Smooth muscle cell (in vitro differentiated cells): ENCODE data around the gene MALAT1. TPM values are rescaled to one million over a fixed set of nuclear protein-coding genes. Genes with fewer than 3 reads are reported as not detected.
"Not testable (repeated sequence)": the region's sequence is repeated elsewhere in the genome, so short reads cannot be mapped to it uniquely, and the experiment has no call there.

ENCODE experiments used
- DNase-seq: peaks from one replicate; lab custom pipeline; 2025; ENCODE audit not compliant: unreplicated experiment; lab: John Stamatoyannopoulos, UW
- H2AFZ ChIP-seq: fragments of 200-600 bp; sonication (generic); 2 replicates; pipeline ENCODE4 v1.6.0; 2016; ENCODE audit warnings: antibody characterized with exemption, low read depth, mild to moderate bottlenecking
- H3F3A ChIP-seq: fragments of 200-600 bp; sonication (generic); 2 replicates; pipeline ENCODE4 v1.6.0; 2017; ENCODE audit warnings: antibody characterized with exemption, low read depth
- H3K27ac ChIP-seq: fragments of 200-600 bp; sonication (generic); 2 replicates; pipeline ENCODE4 v1.5.1; 2016; ENCODE audit warnings: low read depth, mild to moderate bottlenecking
- H3K27me3 ChIP-seq: fragments of 200-600 bp; sonication (generic); 2 replicates; pipeline ENCODE4 v1.6.1; 2016; ENCODE audit warnings: low read depth, mild to moderate bottlenecking
- H3K36me3 ChIP-seq: fragments of 200-600 bp; sonication (generic); 2 replicates; pipeline ENCODE4 v1.5.1; 2016; ENCODE audit warnings: low read depth
- H3K4me1 ChIP-seq: fragments of 200-600 bp; sonication (generic); 2 replicates; pipeline ENCODE4 v1.5.1; 2016; ENCODE audit warnings: low read depth
- H3K4me2 ChIP-seq: fragments of 200-600 bp; sonication (generic); 2 replicates; pipeline ENCODE4 v1.6.0; 2016; ENCODE audit warnings: mild to moderate bottlenecking
- H3K4me3 ChIP-seq: fragments of 200-600 bp; sonication (generic); 2 replicates; pipeline ENCODE4 v1.5.1; 2016; ENCODE audit warnings: mild to moderate bottlenecking
- H3K79me2 ChIP-seq: fragments of 200-600 bp; sonication (generic); 2 replicates; pipeline ENCODE4 v1.6.0; 2016; ENCODE audit warnings: low read depth, mild to moderate bottlenecking
- H3K9ac ChIP-seq: fragments of 200-600 bp; sonication (generic); 2 replicates; pipeline ENCODE4 v1.6.0; 2016; ENCODE audit warnings: low read depth
- H3K9me3 ChIP-seq: fragments of 200-600 bp; sonication (generic); replicated peaks from 2 replicates; pipeline ENCODE4 v1.5.1; 2016; ENCODE audit warnings: low read depth
- H4K20me1 ChIP-seq: fragments of 200-600 bp; sonication (generic); 2 replicates; pipeline ENCODE4 v1.6.0; 2016; ENCODE audit warnings: low read depth
- CTCF ChIP-seq: fragments of 200-600 bp; sonication (generic); IDR thresholded peaks from 2 replicates; pipeline ENCODE4 v1.5.1; 2017; ENCODE audit warnings: borderline replicate concordance, mild to moderate bottlenecking, antibody characterized with exemption; ENCODE audit not compliant: insufficient read depth, poor library complexity, severe bottlenecking
- WGBS: methylation state at CpG from one replicate; pipeline ENCODE4 v1.1.7; 2016; ENCODE audit warnings: low lambda C conversion rate; 5-methylcytosine and 5-hydroxymethylcytosine counted together
- polyA plus RNA-seq: library from polyadenylated mRNA; unstranded; fragments of >200 nt; fragmentation: Nextera tagmentation; extraction: Ambion mirVana; gene quantifications from 2 replicates; pipeline ENCODE4 v1.2.1, GENCODE V29; 2016
- total RNA-seq: library from RNA; depleted of rRNA; stranded (reverse); fragments of >200 nt; gene quantifications from 2 replicates; pipeline ENCODE4 v1.2.3, GENCODE V29; 2014

The MALAT1 gene
- total and polyA plus RNA-seq, 2 experiments from 2014 or later, result 6,158 to 7,386 TPM

GRCh38 chr11:65505466-65506289 lies 6.8 kb downstream of the MALAT1 start:
- Histone ChIP-seq H3K27ac (peak overlapping the region; percentile 97), H3K36me3 (peaks cover 44% of the 10 kb centered on the region), H3K27me3 (no peaks in the 10 kb centered on the region), H3K4me3 (peak overlapping the region; percentile 80), H3K4me2 (peak overlapping the region; percentile 94), H3K9me3 (no peaks in the 10 kb centered on the region), H2AFZ (no peak overlapping the region), H3K9ac (peak overlapping the region; percentile 100), H3F3A (peaks cover 71% of the 10 kb centered on the region), H3K79me2 (peaks cover 58% of the 10 kb centered on the region), H3K4me1 (peaks cover 3% of the 10 kb centered on the region), H4K20me1 (peaks cover 72% of the 10 kb centered on the region)
- DNase-seq, result no peak
- WGBS, result 47% methylated on average over 12 of the region's 12 CpGs
- TF ChIP-seq CTCF, result no peak

- H4K20me1 ChIP-seq, result peaks cover 66% of the 10 kb centered on the region
- DNase-seq, result no peak
- peaks cover 64% of the 10 kb centered on the region for H3F3A ChIP-seq
- no peak overlapping the region for H2AFZ ChIP-seq
- H3K4me1 ChIP-seq, result peaks cover 3% of the 10 kb centered on the region
- TF ChIP-seq CTCF, result no peak
- H3K27me3 ChIP-seq, result no peaks in the 10 kb centered on the region
- H3K9ac ChIP-seq, result peak overlapping the region; percentile 100
- H3K9me3 ChIP-seq, result no peaks in the 10 kb centered on the region
- H3K4me2 ChIP-seq, result peak overlapping the region; percentile 94
- H3K27ac ChIP-seq, result peak overlapping the region; percentile 97
- H3K79me2 ChIP-seq, result peaks cover 51% of the 10 kb centered on the region
- peaks cover 38% of the 10 kb centered on the region for H3K36me3 ChIP-seq
- 53% methylated on average over 4 of the region's 4 CpGs for WGBS
- H3K4me3 ChIP-seq, result peak overlapping the region; percentile 80
These were observed 7.5 kb downstream of the MALAT1 start for GRCh38 chr11:65506290-65506771.

- Histone ChIP-seq H3F3A (peaks cover 58% of the 10 kb centered on the region), H3K9me3 (no peaks in the 10 kb centered on the region), H3K27ac (peak overlapping the region; percentile 97), H2AFZ (no peak overlapping the region), H3K4me1 (peaks cover 3% of the 10 kb centered on the region), H4K20me1 (peaks cover 60% of the 10 kb centered on the region), H3K9ac (peak overlapping the region; percentile 100), H3K27me3 (no peaks in the 10 kb centered on the region), H3K36me3 (peaks cover 32% of the 10 kb centered on the region), H3K4me3 (peak overlapping the region; percentile 80), H3K4me2 (peak overlapping the region; percentile 94), H3K79me2 (peaks cover 45% of the 10 kb centered on the region)
- no peak for DNase-seq
- 20% methylated on average over 7 of the region's 7 CpGs for WGBS
- no peak for TF ChIP-seq CTCF
These were observed 8.1 kb downstream of the MALAT1 start for GRCh38 chr11:65506772-65507505.

GRCh38 chr11:65512311-65512710 lies 13.5 kb downstream of the MALAT1 start:
- 96% methylated on average over 3 of the region's 3 CpGs for WGBS
- not testable (repeated sequence) for H4K20me1 ChIP-seq, H3K4me1 ChIP-seq, H3K4me2 ChIP-seq, H3K27me3 ChIP-seq, H2AFZ ChIP-seq, H3K9me3 ChIP-seq, H3K9ac ChIP-seq, H3K27ac ChIP-seq, H3K4me3 ChIP-seq, H3K79me2 ChIP-seq, DNase-seq, H3K36me3 ChIP-seq, H3F3A ChIP-seq
